Fibroblast of lung (primary cell): ENCODE measurements around the gene RUNX1.

Experiments
- EZH2 ChIP-seq: IDR thresholded peaks from 2 replicates; pipeline ENCODE4 v1.5.1; 2012; ENCODE audit warnings: low read length, control low read depth, mild to moderate bottlenecking; ENCODE audit errors: missing control alignments
- TF ChIP-seq, protein P1 (sequence below), 2 donors: IDR thresholded peaks in 1 of 2; conservative IDR thresholded peaks in 1 of 2; 1 replicate in 1 of 2; 2 replicates in 1 of 2; pipeline ENCODE4 v1.5.1; 2011 to 2012; ENCODE audit warnings: low read length in 2 of 2, control low read depth in 1 of 2, inconsistent platforms in 1 of 2, low read depth in 1 of 2, mild to moderate bottlenecking in 1 of 2

DNA sequence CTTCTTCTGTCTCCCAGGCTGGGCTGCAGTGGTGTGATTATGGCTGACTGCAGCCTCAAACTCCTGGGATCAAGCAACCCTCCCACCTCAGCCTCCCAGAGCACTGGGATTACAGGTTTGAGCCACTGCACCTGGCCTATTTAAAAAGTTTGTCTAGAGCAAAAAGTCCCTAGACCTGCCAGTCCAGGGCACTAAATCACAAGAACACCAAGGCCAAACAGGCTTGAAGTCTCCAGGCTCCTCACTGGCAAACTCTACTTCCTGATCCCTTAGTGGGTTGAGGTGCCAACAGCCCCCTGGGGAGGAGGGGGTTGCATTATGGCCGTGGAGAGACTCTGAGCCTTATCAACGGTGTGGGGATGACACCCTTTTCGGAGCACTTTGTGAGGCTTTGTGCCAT, 304.3 kb downstream of the RUNX1 start:
- TF ChIP-seq, protein P1, sequence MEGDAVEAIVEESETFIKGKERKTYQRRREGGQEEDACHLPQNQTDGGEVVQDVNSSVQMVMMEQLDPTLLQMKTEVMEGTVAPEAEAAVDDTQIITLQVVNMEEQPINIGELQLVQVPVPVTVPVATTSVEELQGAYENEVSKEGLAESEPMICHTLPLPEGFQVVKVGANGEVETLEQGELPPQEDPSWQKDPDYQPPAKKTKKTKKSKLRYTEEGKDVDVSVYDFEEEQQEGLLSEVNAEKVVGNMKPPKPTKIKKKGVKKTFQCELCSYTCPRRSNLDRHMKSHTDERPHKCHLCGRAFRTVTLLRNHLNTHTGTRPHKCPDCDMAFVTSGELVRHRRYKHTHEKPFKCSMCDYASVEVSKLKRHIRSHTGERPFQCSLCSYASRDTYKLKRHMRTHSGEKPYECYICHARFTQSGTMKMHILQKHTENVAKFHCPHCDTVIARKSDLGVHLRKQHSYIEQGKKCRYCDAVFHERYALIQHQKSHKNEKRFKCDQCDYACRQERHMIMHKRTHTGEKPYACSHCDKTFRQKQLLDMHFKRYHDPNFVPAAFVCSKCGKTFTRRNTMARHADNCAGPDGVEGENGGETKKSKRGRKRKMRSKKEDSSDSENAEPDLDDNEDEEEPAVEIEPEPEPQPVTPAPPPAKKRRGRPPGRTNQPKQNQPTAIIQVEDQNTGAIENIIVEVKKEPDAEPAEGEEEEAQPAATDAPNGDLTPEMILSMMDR (conservative IDR thresholded peaks at IDR 0.05 in 1 of 2, IDR thresholded peaks at IDR 0.05 in 1 of 2; ENCODE audit: low read depth in 1 of 2, low read length in 2 of 2) = no peak
- TF ChIP-seq EZH2 = no peak
